ENCODE measurements around the gene EML6. TPM values are rescaled to one million over a fixed set of nuclear protein-coding genes. Genes with fewer than 3 reads are reported as not detected.
"Not testable (repeated sequence)": the region's sequence is repeated elsewhere in the genome, so short reads cannot be mapped to it uniquely, and the experiment has no call there.

Gene EML6
- total RNA-seq, 1 donor from 2014 or later: 0.90 TPM

GRCh38 chr2:54695378-54695777, 28.1 kb upstream of the EML6 start:
- H3K4me1 Mint-ChIP-seq (ENCODE audit: unreplicated experiment): no peaks in the 10 kb centered on the region

GRCh38 chr2:54697934-54698333, 25.5 kb upstream of the EML6 start:
- no peak for TF ChIP-seq CTCF (IDR thresholded peaks at IDR 0.05; ENCODE audit: unreplicated experiment)
- H3K4me1 Mint-ChIP-seq (ENCODE audit: unreplicated experiment): no peaks in the 10 kb centered on the region
- DNase-seq (ENCODE audit: low spot score): no peak
- no peaks in the 10 kb centered on the region for H3K9me3 Mint-ChIP-seq (ENCODE audit: unreplicated experiment)
- peaks cover 4% of the 10 kb centered on the region for H3K36me3 Mint-ChIP-seq (ENCODE audit: low read depth, unreplicated experiment)
- H3K27ac Mint-ChIP-seq (ENCODE audit: unreplicated experiment): no peak overlapping the region
- no peaks in the 10 kb centered on the region for H3K27me3 Mint-ChIP-seq (ENCODE audit: unreplicated experiment)
- H3K4me3 Mint-ChIP-seq (ENCODE audit: unreplicated experiment): no peak overlapping the region

More at GRCh38 chr2:54695378-54695777, 28.1 kb upstream of the EML6 start:
- H3K27me3 Mint-ChIP-seq (ENCODE audit: unreplicated experiment): no peaks in the 10 kb centered on the region
- H3K9me3 Mint-ChIP-seq (ENCODE audit: unreplicated experiment): no peaks in the 10 kb centered on the region
- H3K4me3 Mint-ChIP-seq (ENCODE audit: unreplicated experiment): no peak overlapping the region
- no peak overlapping the region for H3K27ac Mint-ChIP-seq (ENCODE audit: unreplicated experiment)
- TF ChIP-seq CTCF (IDR thresholded peaks at IDR 0.05; ENCODE audit: unreplicated experiment): no peak
- peaks cover 4% of the 10 kb centered on the region for H3K36me3 Mint-ChIP-seq (ENCODE audit: low read depth, unreplicated experiment)
- DNase-seq (ENCODE audit: low spot score): no peak

GRCh38 chr2:54698926-54699325, 24.5 kb upstream of the EML6 start:
- not testable (repeated sequence) for H3K27ac Mint-ChIP-seq (ENCODE audit: unreplicated experiment); H3K27me3 Mint-ChIP-seq (ENCODE audit: unreplicated experiment); DNase-seq (ENCODE audit: low spot score); H3K4me1 Mint-ChIP-seq (ENCODE audit: unreplicated experiment); H3K4me3 Mint-ChIP-seq (ENCODE audit: unreplicated experiment); H3K36me3 Mint-ChIP-seq (ENCODE audit: low read depth, unreplicated experiment); H3K9me3 Mint-ChIP-seq (ENCODE audit: unreplicated experiment)

- H3K27me3 Mint-ChIP-seq (ENCODE audit: unreplicated experiment): no peaks in the 10 kb centered on the region
- H3K9me3 Mint-ChIP-seq (ENCODE audit: unreplicated experiment): no peaks in the 10 kb centered on the region
- no peak overlapping the region for H3K4me3 Mint-ChIP-seq (ENCODE audit: unreplicated experiment)
- TF ChIP-seq CTCF (IDR thresholded peaks at IDR 0.05; ENCODE audit: unreplicated experiment): no peak
- H3K36me3 Mint-ChIP-seq (ENCODE audit: low read depth, unreplicated experiment): peaks cover 4% of the 10 kb centered on the region
- DNase-seq (ENCODE audit: low spot score): no peak
- H3K27ac Mint-ChIP-seq (ENCODE audit: unreplicated experiment): no peak overlapping the region
- H3K4me1 Mint-ChIP-seq (ENCODE audit: unreplicated experiment): no peaks in the 10 kb centered on the region
These were observed 23.8 kb upstream of the EML6 start for GRCh38 chr2:54699665-54700064.

- H3K27me3 Mint-ChIP-seq (ENCODE audit: unreplicated experiment): no peaks in the 10 kb centered on the region
- peaks cover 4% of the 10 kb centered on the region for H3K36me3 Mint-ChIP-seq (ENCODE audit: low read depth, unreplicated experiment)
- H3K27ac Mint-ChIP-seq (ENCODE audit: unreplicated experiment): no peak overlapping the region
- no peak for DNase-seq (ENCODE audit: low spot score)
- no peaks in the 10 kb centered on the region for H3K9me3 Mint-ChIP-seq (ENCODE audit: unreplicated experiment)
- no peak overlapping the region for H3K4me3 Mint-ChIP-seq (ENCODE audit: unreplicated experiment)
- H3K4me1 Mint-ChIP-seq (ENCODE audit: unreplicated experiment): no peaks in the 10 kb centered on the region
- no peak for TF ChIP-seq CTCF (IDR thresholded peaks at IDR 0.05; ENCODE audit: unreplicated experiment)
These were observed 22.4 kb upstream of the EML6 start for GRCh38 chr2:54701029-54701428.

GRCh38 chr2:54704238-54704637, 19.2 kb upstream of the EML6 start:
- H3K36me3 Mint-ChIP-seq (ENCODE audit: low read depth, unreplicated experiment): no peaks in the 10 kb centered on the region
- no peaks in the 10 kb centered on the region for H3K27me3 Mint-ChIP-seq (ENCODE audit: unreplicated experiment)
- TF ChIP-seq CTCF (IDR thresholded peaks at IDR 0.05; ENCODE audit: unreplicated experiment): no peak
- no peak overlapping the region for H3K27ac Mint-ChIP-seq (ENCODE audit: unreplicated experiment)
- no peak overlapping the region for H3K4me3 Mint-ChIP-seq (ENCODE audit: unreplicated experiment)
- DNase-seq (ENCODE audit: low spot score): no peak
- H3K9me3 Mint-ChIP-seq (ENCODE audit: unreplicated experiment): no peaks in the 10 kb centered on the region
- no peaks in the 10 kb centered on the region for H3K4me1 Mint-ChIP-seq (ENCODE audit: unreplicated experiment)
